HG03045 (cell line): ENCODE measurements around the gene TMEM44.
"Not testable (repeated sequence)": the region's sequence is repeated elsewhere in the genome, so short reads cannot be mapped to it uniquely, and the experiment has no call there.

Experiments used
- ATAC-seq: cut with Tn5 transposase; IDR thresholded peaks from one replicate; pipeline ENCODE4 v1.9.1; 2021; ENCODE audit warnings: mild to moderate bottlenecking, moderate library complexity; ENCODE audit not compliant: unreplicated experiment

The TMEM44 gene

GRCh38 chr3:194612221-194612620, 21.0 kb downstream of the TMEM44 start:
- no peak for ATAC-seq

- no peak for ATAC-seq
Measured at GRCh38 chr3:194610689-194611088, 22.5 kb downstream of the TMEM44 start.

- no peak for ATAC-seq
Measured at GRCh38 chr3:194609601-194610000, 23.6 kb downstream of the TMEM44 start.

- ATAC-seq, result no peak
Measured at GRCh38 chr3:194608981-194609380, 24.2 kb downstream of the TMEM44 start.

GRCh38 chr3:194607592-194608389, 25.4 kb downstream of the TMEM44 start:
- no peak for ATAC-seq

GRCh38 chr3:194606941-194607340, 26.3 kb downstream of the TMEM44 start:
- ATAC-seq, result no peak

GRCh38 chr3:194606163-194606562, 27.1 kb downstream of the TMEM44 start:
- ATAC-seq, result no peak

- ATAC-seq, result not testable (repeated sequence)
Measured at GRCh38 chr3:194605314-194605713, 27.9 kb downstream of the TMEM44 start.

- ATAC-seq, result no peak
Measured at GRCh38 chr3:194604837-194605236, 28.4 kb downstream of the TMEM44 start.

- ATAC-seq, result no peak
Measured at GRCh38 chr3:194604126-194604525, 29.1 kb downstream of the TMEM44 start.

- ATAC-seq, result no peak
Measured at GRCh38 chr3:194602669-194603171, 30.5 kb downstream of the TMEM44 start.

- no peak for ATAC-seq
Measured at GRCh38 chr3:194598771-194599557, 34.3 kb downstream of the TMEM44 start.

- ATAC-seq, result no peak
Measured at GRCh38 chr3:194596906-194597305, 36.3 kb downstream of the TMEM44 start.

- no peak for ATAC-seq
Measured at GRCh38 chr3:194592798-194593752, 40.1 kb downstream of the TMEM44 start.

- no peak for ATAC-seq
Measured at GRCh38 chr3:194588741-194589140, 44.5 kb downstream of the TMEM44 start.

GRCh38 chr3:194588236-194588635, 45.0 kb downstream of the TMEM44 start:
- ATAC-seq, result no peak

- no peak for ATAC-seq
Measured at GRCh38 chr3:194587438-194587931, 45.7 kb downstream of the TMEM44 start.

- no peak for ATAC-seq
Measured at GRCh38 chr3:194586836-194587235, 46.4 kb downstream of the TMEM44 start.

GRCh38 chr3:194585880-194586281, 47.3 kb downstream of the TMEM44 start:
- ATAC-seq, result no peak

GRCh38 chr3:194584866-194585265, 48.4 kb downstream of the TMEM44 start:
- no peak for ATAC-seq
